ENCODE results near the gene PTPRT.
A peak's percentile ranks its signal among the peaks of the same experiment; 100 is the strongest.
"Not testable (repeated sequence)": the region's sequence is repeated elsewhere in the genome, so short reads cannot be mapped to it uniquely, and the experiment has no call there.

The PTPRT gene

DNA sequence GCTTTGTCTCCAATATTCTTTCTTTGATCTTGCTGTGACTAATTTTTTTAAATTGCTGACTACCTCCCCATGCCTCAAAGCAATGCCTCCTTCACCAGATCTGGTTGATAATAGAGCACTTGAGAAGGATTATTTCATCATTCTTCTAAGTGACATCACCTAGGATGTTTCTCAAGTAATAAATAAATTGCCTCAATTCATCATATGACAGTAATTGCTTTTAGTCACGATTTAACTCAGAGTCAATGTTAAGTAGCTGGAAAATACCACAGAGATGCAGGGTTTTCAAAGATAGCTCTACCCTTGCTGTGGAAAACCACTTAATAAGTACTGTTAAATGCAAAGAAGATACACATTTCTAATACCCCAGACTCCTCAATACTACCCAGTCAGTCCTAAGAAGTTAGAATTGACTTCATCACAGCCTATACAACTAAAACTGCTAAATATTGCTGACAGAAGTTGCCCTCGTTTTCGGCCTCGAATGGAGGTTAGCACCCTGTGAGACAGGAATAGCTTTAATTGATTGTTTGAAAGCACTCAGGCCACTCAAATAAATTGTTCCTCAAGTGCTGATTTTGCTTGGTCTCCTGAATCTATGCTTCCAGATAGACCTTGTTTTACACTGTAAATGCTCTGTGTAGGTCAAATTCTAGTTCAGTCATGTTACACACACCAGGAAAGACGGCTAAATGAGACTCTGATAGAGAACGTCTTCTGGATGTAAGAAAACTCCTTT lies 931.0 kb downstream of the PTPRT start:
- DNase-seq, result no peak

DNA sequence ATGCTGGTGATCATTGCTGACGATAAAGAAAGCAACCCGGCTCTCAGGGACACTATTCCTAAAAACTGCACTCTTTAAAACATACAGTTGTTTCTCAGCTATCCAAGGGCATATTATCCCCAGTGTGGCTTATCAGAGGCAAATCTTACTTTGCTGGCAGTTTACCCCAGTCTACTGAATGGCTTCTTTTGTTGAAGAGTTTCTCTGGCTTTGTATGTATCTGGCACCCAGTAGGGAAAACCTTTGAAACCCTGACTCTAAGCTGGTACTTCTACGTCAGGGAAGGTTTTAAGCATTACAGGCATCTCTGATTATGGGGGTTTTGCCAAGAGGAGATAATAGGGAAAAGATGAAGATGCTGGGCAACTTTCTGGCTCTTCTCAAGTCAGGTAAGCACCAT lies 933.9 kb downstream of the PTPRT start:
- DNase-seq, result no peak

DNA sequence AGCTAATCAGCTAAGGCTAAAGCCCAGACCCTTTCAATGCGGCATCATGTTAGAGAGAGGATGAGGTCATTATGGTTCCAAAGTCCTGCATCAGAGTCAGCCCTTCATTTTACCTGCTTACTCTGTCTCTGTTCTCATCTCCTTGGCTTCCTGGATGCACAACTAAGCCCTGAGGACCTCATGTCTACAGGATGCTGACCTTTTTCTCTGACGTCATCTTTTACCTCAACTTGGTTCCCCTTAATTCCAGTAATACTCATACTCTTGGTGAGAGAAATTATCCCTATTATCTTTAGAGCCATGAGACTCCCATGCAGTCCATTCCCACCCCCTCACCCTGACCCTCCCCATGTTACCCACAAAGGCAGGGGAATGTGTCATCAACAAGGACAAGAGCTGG lies 935.0 kb downstream of the PTPRT start:
- no peak for DNase-seq

DNA sequence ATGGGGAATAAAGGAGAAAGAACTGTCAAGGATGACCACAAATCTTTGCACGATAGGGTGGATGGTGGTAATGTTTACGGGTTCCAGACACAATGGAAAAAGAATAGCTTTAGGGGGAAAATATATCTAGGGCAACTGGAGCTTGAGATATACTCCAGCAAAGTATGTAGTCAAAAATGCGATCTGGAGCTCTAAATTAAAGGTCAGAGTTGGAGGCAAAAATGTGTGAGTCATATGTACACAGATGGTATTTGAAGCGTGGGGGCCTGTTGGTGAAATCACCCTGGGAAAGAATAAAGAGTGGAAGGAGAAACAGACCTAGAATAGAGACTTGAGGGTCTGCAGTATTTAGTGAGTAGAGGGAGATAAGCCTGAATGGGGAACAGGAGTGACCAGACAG lies 937.6 kb downstream of the PTPRT start:
- DNase-seq, result no peak

DNA sequence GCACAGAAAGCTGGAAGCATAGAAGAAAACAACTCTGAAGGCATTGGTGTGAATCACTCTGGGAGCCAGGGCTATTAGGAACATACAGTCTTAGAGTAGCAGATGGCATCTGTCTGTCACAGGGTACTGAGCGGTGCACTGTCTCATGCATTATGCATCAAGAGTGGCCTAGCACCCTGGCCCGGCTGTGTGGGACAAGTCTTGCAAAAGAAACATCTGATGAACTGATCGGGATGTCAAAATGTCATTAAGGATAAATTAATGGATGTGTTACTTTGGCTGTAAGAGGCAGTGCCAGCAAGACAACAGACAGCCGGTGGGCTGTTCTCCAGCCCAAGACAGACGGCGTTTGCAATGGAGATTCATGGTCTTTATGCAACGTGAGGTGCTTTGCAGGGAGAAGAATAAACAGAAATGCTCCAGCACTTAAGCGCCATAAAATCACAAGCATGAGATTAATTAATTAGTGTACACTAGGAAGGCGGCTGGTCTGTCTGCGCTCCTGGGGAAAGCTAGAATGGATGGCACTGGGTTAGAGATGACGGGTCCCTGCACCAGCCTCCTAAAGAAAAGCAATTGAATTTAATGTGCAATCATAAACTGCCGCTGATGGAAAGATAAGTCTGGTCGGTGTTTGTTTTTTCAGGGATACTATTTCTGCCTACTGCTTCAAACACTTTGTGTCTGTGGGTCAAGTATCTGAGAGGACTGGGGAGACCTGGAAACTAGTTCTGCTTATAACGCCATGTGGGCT lies 970.9 kb downstream of the PTPRT start:
- no peak for DNase-seq

DNA sequence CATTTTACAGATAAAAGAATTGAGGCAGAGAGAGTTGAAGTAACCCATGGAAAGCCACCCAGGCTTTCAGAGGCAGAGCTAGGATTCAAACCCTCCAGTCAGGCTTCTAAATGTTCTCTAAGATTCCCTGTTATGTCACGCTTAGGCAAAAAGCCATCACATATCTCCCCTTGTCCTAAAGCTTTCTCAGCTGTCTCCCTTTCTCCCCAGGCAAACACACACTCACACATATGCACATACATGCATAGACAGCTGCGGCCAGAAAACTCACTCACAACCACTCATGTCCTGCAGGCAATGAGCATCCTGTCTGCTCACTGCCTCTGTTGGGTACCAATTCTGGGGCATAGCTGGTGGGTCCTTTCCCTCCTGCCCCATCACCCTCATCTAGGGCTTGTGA lies 975.6 kb downstream of the PTPRT start:
- DNase-seq, result no peak

DNA sequence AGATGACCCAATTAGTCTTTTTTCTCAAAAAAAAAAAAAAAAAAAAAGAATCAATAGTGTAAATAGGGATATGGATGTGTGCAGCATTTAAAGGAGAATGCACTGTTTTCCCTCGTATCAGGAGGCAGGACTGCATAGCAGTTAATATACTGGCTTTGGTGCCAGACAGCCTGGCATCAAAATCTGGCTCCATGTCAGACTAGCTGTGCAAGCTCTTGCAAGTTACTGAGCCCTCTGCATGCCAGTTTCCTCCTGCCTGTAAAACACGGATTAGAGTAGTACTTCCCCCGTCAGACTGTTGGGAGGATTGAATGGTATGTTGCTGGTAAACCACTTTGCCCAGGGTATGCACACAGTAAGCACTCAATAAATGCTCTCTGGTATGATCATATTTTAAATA lies 977.3 kb downstream of the PTPRT start:
- DNase-seq, result no peak

DNA sequence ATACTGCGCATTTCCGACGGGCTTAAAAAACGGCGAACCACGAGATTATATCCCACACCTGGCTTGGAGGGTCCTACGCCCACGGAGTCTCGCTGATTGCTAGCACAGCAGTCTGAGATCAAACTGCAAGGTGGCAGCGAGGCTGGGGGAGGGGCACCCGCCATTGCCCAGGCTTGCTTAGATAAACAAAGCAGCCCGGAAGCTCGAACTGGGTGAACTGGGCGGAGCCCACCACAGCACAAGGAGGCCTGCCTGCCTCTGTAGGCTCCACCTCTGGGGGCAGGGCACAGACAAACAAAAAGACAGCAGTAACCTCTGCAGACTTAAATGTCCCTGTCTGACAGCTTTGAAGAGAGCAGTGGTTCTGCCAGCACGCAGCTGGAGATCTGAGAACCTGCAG lies 983.1 kb downstream of the PTPRT start:
- DNase-seq, result not testable (repeated sequence)

DNA sequence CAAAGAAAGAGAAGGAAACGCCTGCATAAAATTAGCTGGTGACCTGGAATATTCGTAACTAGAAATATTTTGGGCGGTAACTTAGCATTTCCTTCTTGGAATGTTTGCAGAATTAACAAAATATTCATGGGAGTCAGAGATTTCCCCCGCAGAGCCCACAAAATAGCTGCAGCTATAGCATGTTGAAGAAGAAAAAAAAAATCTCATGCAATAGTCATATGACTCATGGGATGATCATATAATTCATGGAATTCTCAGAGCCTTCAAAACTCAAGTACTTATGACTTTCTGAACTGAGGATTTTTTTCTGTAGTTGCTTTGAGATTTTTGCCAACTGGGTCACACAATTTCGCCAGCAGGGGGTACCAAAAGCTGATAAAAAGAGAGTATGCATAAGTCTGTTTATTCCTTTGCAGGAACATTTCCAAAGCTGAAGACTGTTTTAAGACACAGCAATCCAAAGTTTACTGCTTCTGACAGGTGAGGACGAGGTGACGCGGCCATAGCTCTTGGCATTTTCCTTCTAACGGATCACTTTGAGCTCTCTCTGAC lies 985.5 kb downstream of the PTPRT start:
- DNase-seq, result no peak

DNA sequence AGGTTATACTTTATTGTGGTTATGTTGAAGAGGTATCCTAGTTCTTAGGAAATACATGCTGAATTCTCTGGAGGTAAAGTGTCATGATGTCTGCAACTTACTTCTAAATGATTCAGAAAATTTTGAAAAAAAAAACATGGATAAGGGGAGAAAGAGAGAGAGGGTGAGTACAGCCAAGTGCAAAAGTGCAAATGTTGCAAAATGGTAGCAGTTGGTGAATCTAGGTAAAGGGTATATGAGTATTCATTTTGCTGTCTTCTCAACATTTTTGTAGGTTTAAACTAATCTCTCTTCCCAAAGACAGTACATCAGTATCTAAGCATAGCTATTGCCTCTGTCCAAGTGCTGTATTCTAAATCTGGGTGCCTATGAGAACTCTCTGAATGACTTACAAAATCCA lies 992.1 kb downstream of the PTPRT start:
- DNase-seq, result no peak

DNA sequence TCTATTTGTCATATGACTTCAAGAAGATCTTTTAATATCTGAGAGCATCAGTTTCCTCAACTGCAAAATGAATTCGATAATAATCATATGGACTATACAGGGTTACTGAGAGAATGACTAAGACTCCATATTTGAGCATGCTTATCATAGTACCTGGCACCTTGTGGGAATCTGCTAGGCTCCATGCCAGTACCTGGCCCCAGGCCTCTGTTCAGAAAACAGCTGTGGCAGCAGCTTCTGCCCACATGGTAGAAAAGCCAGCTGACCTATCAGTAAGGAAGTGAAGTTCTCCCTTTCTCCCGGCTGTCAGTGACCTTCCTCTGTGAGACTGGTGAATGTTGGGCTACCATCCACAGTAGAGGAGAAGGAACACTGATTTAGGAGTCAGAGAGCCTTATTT lies 996.6 kb downstream of the PTPRT start:
- DNase-seq, result no peak

DNA sequence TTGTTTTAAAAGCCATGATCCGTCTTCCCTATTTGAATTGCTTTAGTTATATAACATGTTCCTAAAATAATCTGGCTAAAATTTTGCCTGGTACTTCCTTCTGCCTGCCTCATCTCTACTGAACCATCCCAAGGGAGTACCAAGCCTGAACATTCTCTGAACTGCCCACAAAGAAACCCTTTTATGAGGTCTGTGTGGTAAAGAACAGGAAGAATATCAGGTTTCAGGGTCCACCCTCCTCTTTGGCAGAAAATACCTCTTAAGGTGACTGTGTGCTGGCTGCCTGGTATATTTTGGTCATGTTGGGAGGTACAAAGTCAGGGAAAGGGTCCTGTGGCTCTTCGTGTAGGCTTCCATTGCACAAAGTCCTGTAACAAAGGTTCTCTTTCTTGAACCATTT lies 997.4 kb downstream of the PTPRT start:
- no peak for DNase-seq

DNA sequence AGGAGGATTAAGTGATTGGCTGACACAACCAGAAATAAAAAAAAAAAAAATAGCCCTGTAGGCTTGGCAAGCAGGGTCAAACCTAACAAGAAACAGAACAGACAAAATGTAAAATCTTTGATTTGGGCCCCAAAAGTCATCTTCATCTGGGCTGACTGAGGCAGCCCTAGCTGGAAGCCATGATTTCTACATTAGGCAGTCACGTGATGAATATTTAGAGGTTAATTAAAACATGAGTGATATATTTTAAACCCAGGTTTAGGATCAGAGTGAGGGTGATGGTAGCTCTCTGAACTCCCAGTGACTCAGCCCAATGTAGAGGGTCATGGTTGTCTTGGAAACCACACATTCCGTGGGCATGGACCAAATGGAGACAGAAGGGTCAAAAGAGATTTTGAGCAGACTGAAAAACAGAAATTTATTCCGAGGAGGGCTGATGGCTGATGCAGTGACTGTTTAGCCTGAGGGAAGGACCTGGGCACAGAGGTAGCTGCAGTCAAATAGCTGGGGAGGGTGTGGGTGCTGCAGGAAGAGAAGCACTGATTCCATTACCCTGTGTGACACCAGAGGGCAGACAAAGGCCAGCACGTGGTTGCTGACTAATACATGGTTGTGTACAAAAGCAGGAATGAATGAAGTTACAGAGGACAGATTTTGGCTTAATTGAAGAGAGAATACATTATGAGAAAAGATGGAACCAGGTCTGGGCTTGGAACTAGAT lies 998.4 kb downstream of the PTPRT start:
- DNase-seq, result no peak

DNA sequence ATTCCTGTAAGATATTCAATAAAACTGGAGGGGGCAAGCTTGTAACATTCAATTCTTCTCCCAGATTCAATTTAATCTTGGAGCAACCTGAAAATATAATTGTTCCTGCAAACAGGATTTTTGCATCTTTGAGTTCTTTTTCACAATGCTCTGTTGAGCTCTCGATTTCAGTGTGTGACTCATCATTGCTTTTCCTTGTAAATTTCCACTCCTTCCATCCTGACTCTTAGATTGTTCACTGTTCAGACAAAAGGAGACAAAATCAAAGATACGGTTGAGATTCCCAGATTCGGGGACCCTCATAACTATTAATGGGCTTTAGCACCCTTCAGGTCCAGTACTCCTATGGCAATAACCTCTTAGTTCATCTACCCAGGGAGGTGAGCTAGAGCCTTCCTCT lies 999.6 kb downstream of the PTPRT start:
- no peak for DNase-seq

DNA sequence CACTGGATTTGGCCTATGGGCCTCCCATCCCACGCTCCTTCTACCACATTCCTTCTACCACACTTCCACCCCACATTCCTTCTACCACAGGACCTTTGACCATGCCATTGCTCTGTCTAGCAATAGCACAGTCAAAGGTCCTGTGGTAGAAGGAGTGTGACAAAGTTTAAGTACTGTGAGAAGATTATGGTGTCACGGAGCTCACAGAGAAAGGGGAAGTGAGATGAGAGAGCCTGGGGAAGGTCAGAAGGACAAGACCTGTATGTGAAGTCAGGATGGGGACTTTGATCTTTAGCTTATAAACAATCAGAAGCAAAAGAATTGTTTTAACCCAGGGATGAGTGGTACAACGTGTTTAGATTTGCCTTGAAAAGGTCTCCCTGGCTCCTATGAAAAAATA lies 1003.4 kb downstream of the PTPRT start:
- no peak for DNase-seq

DNA sequence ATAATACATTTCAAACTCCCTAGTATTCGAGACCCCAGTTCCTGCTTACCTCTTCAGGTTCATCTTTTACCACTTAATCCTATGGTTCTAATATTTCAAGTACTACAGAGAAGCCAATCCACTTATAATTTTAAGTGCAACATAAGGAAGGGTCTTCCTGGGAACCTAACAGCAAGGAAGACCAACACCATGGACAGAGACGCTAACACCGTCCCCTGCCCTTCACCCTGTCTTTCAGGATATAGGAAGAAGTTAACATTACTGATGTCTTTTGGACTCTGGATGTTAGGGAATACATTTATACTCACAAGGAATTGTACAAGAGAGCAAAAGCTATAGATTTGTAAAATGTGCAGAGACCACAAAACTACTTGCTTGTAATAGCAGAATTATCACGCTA lies 1006.6 kb downstream of the PTPRT start:
- no peak for DNase-seq

DNA sequence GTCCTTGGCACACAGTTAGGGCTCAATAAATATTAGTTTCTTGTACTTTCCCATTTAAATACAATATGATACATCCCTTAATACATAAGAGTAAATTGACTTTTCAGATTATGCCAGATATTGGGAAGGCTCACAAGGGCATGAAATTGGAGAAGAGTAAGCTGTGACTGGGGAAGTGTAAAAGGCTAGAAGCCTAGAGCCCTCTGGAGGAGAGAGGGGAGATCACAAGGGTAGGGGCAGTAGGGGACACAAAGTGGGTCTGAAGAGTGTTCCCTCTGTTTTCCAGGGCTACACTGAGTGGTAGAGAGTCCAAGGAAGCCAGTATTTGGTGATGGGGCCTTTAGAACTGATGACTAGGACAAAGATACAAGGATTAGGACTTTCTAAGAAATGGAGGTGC lies 1008.6 kb downstream of the PTPRT start:
- DNase-seq, result no peak

DNA sequence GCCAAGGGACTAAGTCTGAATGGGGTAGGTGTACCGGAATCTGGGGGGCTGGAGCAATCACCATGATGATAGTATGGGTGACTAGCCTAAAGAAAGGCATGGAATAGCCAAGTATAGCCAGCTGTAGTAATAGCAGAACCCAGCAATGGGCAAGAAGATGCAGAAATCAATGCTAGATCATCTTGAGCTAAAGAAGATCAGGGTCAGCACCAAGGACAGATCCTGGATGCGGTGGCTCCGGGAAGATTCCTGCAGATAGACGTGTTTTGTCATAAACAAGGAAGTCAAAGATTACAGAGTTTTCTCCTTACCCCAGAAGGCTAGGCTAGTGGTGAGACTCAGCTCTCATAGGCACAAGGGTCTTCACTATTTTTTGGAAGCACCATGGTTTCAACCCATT lies 1009.9 kb downstream of the PTPRT start:
- DNase-seq, result peak; percentile 10

DNA sequence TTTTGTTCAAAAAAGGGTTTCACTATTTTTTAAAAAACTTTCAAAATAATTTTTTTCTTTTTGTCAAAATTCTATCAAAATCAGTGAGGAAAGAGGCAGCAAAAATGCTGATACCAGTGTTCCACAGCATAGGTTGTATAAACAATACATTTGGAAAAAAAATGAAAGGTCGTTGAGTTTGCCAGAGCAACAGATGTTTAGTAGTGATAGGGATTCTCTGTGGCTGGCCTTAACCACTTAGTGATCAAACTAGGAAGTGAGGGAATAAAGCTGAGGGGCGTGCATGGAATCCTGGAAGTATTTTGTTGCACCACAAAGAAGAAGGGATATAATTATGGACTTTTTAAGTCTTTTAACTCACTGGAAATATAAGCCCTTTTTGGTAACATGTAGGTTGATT lies 1016.3 kb downstream of the PTPRT start:
- no peak for DNase-seq

DNA sequence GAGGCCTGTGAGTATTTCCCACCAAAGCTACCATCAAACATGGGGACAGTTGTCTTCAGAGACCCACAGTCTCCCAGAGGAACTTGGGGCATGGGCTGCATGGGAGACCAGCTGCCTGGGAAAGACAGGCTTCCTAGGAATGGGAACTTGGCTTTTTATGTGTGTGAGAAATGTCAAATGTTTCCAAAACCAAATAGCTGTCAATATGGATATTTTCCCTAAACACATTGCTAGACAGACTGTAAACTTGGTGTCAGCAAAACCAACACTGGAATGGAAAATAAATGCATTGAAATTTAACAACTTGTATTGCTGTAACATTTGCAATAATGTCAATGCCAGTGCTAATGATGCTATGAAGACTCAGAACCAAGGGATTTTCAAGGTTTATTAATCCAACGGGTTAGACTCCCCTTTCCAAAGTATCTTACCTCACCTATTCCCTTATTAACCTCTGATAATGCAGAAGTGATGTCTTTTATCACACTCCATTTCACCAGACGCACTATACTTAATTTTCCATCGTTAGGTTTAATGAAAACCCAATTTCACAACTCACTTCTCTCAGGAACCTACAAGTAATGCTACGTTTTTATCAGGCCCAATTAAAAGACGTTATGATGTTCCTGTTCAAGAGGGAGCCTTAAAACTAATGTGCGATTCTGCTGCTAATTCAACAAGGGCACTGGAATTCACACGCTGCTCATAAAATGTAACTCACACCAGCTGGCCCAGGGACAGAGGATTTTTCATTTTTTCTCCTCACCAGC lies 1025.4 kb downstream of the PTPRT start:
- DNase-seq, result no peak

DNA sequence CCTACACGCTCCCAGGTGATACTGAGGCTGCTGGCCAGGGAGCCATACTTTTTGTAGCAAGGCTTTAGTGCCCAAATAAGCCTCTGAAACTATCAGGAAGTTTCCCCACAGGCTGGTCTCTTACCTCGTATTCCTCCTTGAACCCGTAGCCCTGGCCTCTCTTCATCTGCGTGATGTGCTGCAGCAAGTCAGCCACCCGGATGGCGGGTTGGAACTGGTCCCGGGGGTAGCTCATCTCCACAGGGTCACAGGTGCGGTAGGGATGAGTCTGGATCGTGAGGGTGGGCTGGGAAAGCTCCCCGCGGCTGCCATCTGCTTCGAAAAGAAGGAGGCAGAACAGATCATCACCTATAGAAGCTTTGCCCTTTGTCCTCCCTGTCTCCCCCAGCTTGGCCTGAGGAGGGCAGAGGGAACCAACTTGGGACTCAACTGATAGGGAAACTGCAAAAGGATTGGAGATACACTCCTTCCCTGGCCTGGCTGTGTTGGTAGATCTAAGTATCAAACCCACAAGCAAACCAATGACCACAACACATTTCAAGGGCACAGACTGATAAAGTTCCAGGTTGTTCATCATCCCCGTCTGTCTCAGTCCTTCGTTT lies 1028.4 kb downstream of the PTPRT start:
- no peak for DNase-seq

DNA sequence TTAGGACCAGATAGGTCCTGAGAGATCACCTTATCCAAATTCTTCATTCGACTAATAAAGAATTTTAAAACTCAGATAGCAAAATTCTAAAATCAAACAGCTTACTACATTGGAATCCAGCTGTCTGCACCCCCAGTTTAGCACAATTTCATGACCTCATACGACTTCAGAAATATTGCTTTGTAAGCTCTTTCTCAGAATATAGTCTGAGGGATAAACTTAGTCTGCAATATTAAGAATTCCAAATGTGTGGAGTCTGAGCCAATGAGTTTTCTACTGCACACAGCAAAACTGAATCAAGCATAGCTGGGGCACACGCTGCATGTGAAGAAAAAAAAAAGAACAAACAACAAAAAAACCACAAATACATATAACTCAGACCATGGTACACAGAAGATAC lies 1029.9 kb downstream of the PTPRT start:
- DNase-seq, result no peak

DNA sequence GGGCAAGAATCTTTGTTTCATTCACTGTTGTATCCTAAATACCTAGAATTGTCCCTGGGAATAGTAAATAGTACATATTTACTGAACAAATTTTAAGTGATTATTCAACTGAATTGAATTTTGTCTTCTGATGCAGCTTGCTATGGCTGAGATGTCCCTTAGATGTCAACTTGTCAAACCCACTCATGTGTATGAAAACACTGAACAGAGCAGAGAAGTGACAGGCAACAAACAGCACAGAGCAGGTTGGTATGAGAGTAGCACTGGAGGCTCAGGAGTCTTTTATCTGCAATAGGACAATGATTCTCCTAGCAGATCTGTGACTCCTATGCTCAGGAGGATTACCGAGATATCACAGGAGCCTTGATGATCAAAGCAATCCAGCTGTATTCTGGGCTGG lies 1031.4 kb downstream of the PTPRT start:
- no peak for DNase-seq
